HG02642 (cell line): ENCODE data around the gene RBM45.
A peak's percentile ranks its signal among the peaks of the same experiment; 100 is the strongest.

Source experiments
- ATAC-seq: cut with Tn5 transposase; IDR thresholded peaks from one replicate; pipeline ENCODE4 v1.9.1; 2021; ENCODE audit warnings: mild to moderate bottlenecking; ENCODE audit not compliant: unreplicated experiment, poor library complexity

The RBM45 gene

GRCh38 chr2:178105566-178105965 lies 6.7 kb upstream of the RBM45 start:
- no peak for ATAC-seq

GRCh38 chr2:178106053-178106452 lies 6.2 kb upstream of the RBM45 start:
- ATAC-seq, result no peak

- ATAC-seq, result no peak
These were observed 4.1 kb upstream of the RBM45 start for GRCh38 chr2:178108176-178108575.

GRCh38 chr2:178109813-178110212 lies 2.4 kb upstream of the RBM45 start:
- ATAC-seq, result no peak

GRCh38 chr2:178110681-178111080 lies 1.6 kb upstream of the RBM45 start:
- ATAC-seq, result no peak

- peak; percentile 0 for ATAC-seq
These were observed 494 bp upstream of the RBM45 start for GRCh38 chr2:178111743-178112142.

GRCh38 chr2:178114462-178114861 lies 2.2 kb downstream of the RBM45 start:
- ATAC-seq, result peak; percentile 35

GRCh38 chr2:178115271-178115670 lies 3.0 kb downstream of the RBM45 start:
- no peak for ATAC-seq

GRCh38 chr2:178117725-178118124 lies 5.5 kb downstream of the RBM45 start:
- ATAC-seq, result no peak

GRCh38 chr2:178119179-178119922 lies 7.1 kb downstream of the RBM45 start:
- no peak for ATAC-seq

- ATAC-seq, result no peak
These were observed 10.9 kb downstream of the RBM45 start for GRCh38 chr2:178123163-178123562.

GRCh38 chr2:178125125-178125524 lies 12.9 kb downstream of the RBM45 start:
- ATAC-seq, result no peak

- no peak for ATAC-seq
These were observed 13.6 kb downstream of the RBM45 start for GRCh38 chr2:178125862-178126261.

- no peak for ATAC-seq
These were observed 16.8 kb downstream of the RBM45 start for GRCh38 chr2:178128836-178129630.

- ATAC-seq, result no peak
These were observed 24.2 kb downstream of the RBM45 start for GRCh38 chr2:178136321-178137025.

GRCh38 chr2:178142274-178143065 lies 30.2 kb downstream of the RBM45 start:
- no peak for ATAC-seq

- no peak for ATAC-seq
These were observed 31.2 kb downstream of the RBM45 start for GRCh38 chr2:178143481-178143880.

GRCh38 chr2:178152033-178152432 lies 39.8 kb downstream of the RBM45 start:
- ATAC-seq, result no peak

- ATAC-seq, result no peak
These were observed 40.3 kb downstream of the RBM45 start for GRCh38 chr2:178152542-178152941.

- no peak for ATAC-seq
These were observed 40.7 kb downstream of the RBM45 start for GRCh38 chr2:178152977-178153376.
